Measurements from ENCODE around the gene SEPTIN8. TPM values are rescaled to one million over a fixed set of nuclear protein-coding genes. Genes with fewer than 3 reads are reported as not detected.

The SEPTIN8 gene
- total and polyA plus RNA-seq, 11 donors: 11.0 to 47.6 (median 33.6) TPM

DNA sequence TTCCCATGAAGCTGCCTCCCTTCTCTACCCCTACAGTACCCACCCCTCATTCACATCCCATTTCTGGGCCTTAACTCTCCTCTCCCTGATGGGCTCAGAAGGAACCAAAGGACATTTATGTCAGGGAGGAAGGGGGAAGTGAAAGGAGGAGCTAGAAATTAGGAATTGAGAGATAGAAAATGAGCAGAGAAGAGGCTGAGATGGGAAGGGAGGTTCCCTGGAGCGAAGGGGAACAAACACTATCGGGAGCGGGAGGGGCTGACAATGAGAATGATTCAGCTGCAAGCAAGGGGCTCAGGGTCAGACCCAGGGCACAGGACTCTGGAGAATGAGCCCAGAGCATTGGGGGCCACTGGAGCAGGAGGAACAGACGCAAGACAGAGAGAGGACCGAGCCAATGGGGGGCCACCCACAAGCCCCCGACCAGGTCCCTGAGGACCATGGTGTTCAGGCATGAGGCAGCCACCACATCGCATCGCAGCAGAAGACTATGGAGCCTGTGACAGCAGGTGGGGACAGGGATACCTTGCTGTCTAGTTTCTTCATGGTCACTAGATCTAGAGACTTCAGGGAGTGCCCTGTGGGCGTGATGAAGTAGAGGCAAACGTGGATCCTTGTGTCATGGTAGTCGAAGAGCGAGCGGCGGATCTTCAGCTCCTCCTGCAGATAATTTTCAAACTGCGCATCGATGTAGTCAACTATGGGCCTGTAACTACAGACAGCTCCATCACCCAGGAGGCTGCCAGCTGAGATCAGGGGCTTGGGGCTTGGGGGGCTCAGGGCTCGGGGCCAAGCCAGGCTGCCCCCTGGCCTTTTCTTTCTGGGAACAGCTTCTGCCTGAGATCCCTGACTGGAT lies 13.6 kb downstream of the SEPTIN8 start:
- intact Hi-C loops (cut with DNase I): no loop called here
- Histone ChIP-seq H3K4me3 (no peak overlapping the region), H3K36me3 (peaks cover 2 to 72% (median 68%) of the 10 kb centered on the region in 9 donors), H3K27ac (no peak overlapping the region), H3K4me1 (peaks cover 0 to 33% (median 28%) of the 10 kb centered on the region in 12 donors), H3K9me3 (no peaks in the 10 kb centered on the region), H3K27me3 (no peaks in the 10 kb centered on the region)
- no peak for ATAC-seq
- no peak for TF ChIP-seq POLR2A (IDR thresholded peaks at IDR 0.05)
- TF ChIP-seq, protein P1, sequence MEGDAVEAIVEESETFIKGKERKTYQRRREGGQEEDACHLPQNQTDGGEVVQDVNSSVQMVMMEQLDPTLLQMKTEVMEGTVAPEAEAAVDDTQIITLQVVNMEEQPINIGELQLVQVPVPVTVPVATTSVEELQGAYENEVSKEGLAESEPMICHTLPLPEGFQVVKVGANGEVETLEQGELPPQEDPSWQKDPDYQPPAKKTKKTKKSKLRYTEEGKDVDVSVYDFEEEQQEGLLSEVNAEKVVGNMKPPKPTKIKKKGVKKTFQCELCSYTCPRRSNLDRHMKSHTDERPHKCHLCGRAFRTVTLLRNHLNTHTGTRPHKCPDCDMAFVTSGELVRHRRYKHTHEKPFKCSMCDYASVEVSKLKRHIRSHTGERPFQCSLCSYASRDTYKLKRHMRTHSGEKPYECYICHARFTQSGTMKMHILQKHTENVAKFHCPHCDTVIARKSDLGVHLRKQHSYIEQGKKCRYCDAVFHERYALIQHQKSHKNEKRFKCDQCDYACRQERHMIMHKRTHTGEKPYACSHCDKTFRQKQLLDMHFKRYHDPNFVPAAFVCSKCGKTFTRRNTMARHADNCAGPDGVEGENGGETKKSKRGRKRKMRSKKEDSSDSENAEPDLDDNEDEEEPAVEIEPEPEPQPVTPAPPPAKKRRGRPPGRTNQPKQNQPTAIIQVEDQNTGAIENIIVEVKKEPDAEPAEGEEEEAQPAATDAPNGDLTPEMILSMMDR (IDR thresholded peaks at IDR 0.05): no peak
- 89 to 96% (median 94%) methylated on average over 17 of the region's 17 CpGs for WGBS, 4 donors
- DNase-seq: no peak

DNA sequence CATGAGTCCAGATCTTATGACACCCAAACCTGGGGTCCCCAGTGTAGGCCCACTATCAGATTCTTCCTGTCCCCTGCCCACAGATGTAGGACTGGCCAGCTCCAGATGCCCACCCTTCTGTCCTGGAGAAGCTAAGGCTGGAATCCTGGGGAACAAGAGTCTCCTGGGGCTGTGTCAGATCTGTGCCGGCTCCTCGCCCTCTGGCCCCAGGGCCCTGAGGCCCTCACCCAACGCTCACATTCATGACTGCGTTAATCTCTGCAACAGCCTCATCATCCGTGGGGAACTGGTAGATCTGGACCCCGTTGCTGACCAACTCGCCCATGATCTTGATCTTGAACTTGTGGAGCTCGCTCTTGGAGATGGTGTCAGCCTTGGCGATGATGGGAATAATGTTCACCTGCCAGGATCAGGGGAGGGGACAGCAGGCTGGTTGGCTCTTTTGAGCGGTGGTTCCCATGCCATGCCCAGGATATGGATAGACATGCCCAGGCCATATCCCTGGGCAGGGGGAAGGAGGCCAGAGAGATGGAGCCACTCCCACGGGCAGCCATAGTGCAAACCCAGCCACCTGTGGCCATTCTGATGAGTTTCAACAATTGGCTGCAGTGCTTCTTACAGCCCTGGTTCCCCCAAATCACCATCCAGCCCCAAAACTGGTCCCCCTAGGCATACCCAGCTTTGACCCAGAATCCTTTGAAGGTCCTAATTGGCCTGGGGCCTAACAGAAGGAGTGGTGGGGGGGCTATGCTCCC lies 14.6 kb downstream of the SEPTIN8 start:
- Histone ChIP-seq H3K4me1 (peaks cover 0 to 25% (median 20%) of the 10 kb centered on the region in 12 donors), H3K27me3 (no peaks in the 10 kb centered on the region), H3K27ac (no peak overlapping the region), H3K36me3 (peaks cover 2 to 82% (median 77%) of the 10 kb centered on the region in 9 donors), H3K4me3 (no peak overlapping the region), H3K9me3 (no peaks in the 10 kb centered on the region)
- WGBS, 4 donors: 87 to 96% (median 95%) methylated on average over 9 to 11 of the region's 11 CpGs
- ATAC-seq (no peak), DNase-seq (no peak)
- intact Hi-C loops (cut with DNase I): no loop called here
- TF ChIP-seq POLR2A (IDR thresholded peaks at IDR 0.05): no peak
- TF ChIP-seq, protein P1 (IDR thresholded peaks at IDR 0.05): no peak

DNA sequence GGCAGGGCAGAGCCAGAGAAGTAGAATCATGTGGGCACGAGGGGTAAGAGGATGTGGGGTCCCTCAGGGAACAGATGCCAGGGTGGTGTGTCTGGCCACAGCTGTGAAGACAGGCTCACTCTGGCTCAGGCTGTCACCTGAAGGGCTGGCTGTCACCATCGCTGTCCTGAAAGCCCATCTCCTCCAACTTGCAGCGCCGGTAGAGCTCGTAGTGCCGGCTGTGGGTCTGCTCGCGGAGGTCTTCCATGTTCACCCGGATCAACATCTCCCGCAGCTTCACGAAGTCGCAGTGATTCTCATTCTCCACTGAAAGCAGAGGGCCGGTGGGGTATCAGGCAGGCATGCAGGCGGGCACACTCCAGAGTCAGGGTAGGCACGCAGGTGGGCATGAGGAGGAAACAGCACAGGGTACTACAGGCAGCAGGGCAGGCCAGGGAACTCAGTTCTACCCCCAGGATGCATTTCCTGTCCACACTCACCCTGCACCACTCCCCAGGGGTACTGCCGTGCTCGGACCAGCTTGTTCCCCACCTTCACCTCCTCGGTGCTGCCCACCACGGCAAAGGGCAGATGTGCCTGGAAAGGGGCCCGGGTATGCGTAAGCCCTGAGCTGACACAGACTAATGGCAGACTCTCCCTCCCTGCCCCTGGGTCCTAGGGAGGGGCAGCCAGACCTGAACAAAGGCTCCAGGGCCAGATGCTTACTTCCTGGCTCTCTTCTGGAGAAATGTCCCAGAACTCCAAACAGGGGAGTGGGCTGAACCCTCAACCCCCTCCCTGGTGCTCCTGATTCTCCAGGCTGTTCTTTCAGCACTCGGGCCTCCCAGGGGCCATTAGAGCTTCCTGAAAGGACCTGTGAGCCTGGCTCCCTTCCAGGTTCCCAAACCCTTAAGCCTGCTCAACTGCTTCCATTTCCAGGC lies 15.5 kb downstream of the SEPTIN8 start:
- H3K36me3 ChIP-seq: peaks cover 2 to 90% (median 85%) of the 10 kb centered on the region in 9 donors
- H3K27ac ChIP-seq: no peak overlapping the region
- ATAC-seq (no peak), DNase-seq (no peak)
- H3K4me3 ChIP-seq: no peak overlapping the region
- no peaks in the 10 kb centered on the region for H3K9me3 ChIP-seq
- intact Hi-C loops (cut with DNase I): no loop called here
- peaks cover 0 to 16% (median 12%) of the 10 kb centered on the region in 12 donors for H3K4me1 ChIP-seq
- H3K27me3 ChIP-seq: no peaks in the 10 kb centered on the region
- WGBS, 4 donors: 91 to 94% (median 92%) methylated on average over 21 to 22 of the region's 22 CpGs
- TF ChIP-seq, protein P1 (IDR thresholded peaks at IDR 0.05): no peak
- no peak for TF ChIP-seq POLR2A (IDR thresholded peaks at IDR 0.05)
